IMR-90 (cell line): ENCODE data around the gene TXNDC11. TPM values are rescaled to one million over a fixed set of nuclear protein-coding genes. Genes with fewer than 3 reads are reported as not detected.

Experiments
- BHLHE40 ChIP-seq: fragments of 150-350 bp; IDR thresholded peaks from 2 replicates; pipeline ENCODE4 v1.6.1; 2016; ENCODE audit warnings: mild to moderate bottlenecking, low read depth, low read length
- MXI1 ChIP-seq: IDR thresholded peaks from 2 replicates; pipeline ENCODE4 v1.6.1; 2012; ENCODE audit warnings: low read depth, mild to moderate bottlenecking, low read length, moderate library complexity, borderline replicate concordance
- NFE2L2 ChIP-seq: fragments of 150-350 bp; IDR thresholded peaks from 2 replicates; pipeline ENCODE4 v1.6.1; 2016; ENCODE audit warnings: low read depth, mild to moderate bottlenecking, low read length
- POLR2A ChIP-seq: IDR thresholded peaks from 2 replicates; pipeline ENCODE4 v1.6.1; 2012; ENCODE audit warnings: mild to moderate bottlenecking, low read depth, low read length
- polyA plus RNA-seq, 3 experiments: library from polyadenylated mRNA; depleted of rRNA; stranded (reverse); fragments of >200 nt; gene quantifications; 2 replicates each; pipeline ENCODE4 v1.2.3, GENCODE V29; 2012; ENCODE audit warnings: low replicate concordance in 1 of 3
- total RNA-seq: library from RNA; depleted of rRNA; stranded (reverse); fragments of >200 nt; gene quantifications from 2 replicates; pipeline ENCODE4 v1.2.3, GENCODE V29; 2012

Gene TXNDC11
- total and polyA plus RNA-seq, 2 of the 4 experiments (the other 2 are of a cell fraction): 25.3 to 42.9 TPM

DNA sequence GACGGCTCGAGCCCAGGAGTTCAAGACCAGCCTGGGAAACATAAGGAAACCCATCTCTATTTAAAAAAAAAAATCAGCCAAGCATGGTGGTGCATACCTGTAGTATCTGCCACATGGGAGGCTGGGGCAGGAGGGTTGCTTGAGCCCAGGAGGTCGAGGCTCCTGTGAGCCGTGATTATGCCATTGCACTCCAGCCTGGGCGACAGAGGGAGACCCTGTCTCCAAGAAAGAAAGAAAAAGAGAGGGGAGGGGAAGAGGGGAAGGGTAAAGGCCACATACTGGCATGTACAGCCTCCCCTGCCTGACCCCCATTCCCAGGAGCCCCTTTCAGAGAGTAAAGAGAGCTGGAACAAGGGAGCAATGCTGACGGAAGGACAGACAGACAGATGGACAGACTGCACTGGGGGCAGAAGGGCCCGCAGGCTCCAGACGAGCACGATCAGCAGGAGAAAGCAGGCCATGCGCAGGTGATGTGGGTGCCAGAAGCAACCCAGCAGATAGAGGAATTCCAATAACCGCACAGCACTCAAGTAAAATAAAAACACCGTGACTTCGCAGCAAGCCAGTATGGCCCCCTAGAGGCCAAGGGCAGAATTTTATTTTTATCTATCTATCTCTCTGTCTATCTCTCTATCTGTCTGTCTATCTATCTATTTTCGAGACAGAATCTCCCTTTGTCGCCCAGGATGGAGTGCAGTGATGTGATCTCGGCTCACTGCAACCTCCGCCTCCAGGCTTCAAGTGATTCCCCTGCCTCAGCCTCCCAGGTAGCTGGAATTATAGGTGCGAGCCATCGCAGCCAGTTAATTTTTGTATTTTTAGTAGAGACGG lies 101.5 kb downstream of the TXNDC11 start (continued):
- no peak for TF ChIP-seq NFE2L2
- TF ChIP-seq BHLHE40: peak; percentile 8; the same call in 1 of the 2 replicates
- TF ChIP-seq MXI1: peak; percentile 35; the same call in 1 of the 2 replicates
- TF ChIP-seq POLR2A: 0 out of 2 replicates have a peak, but pooled peaks have one; percentile 4
